SIG-M5 (cell line): ENCODE results near the gene EFR3B.
"Not testable (repeated sequence)": the region's sequence is repeated elsewhere in the genome, so short reads cannot be mapped to it uniquely, and the experiment has no call there.

Experiments
- DNase-seq: peaks from one replicate; lab custom pipeline; 2025; lab: John Stamatoyannopoulos, UW

Gene EFR3B, protein sequence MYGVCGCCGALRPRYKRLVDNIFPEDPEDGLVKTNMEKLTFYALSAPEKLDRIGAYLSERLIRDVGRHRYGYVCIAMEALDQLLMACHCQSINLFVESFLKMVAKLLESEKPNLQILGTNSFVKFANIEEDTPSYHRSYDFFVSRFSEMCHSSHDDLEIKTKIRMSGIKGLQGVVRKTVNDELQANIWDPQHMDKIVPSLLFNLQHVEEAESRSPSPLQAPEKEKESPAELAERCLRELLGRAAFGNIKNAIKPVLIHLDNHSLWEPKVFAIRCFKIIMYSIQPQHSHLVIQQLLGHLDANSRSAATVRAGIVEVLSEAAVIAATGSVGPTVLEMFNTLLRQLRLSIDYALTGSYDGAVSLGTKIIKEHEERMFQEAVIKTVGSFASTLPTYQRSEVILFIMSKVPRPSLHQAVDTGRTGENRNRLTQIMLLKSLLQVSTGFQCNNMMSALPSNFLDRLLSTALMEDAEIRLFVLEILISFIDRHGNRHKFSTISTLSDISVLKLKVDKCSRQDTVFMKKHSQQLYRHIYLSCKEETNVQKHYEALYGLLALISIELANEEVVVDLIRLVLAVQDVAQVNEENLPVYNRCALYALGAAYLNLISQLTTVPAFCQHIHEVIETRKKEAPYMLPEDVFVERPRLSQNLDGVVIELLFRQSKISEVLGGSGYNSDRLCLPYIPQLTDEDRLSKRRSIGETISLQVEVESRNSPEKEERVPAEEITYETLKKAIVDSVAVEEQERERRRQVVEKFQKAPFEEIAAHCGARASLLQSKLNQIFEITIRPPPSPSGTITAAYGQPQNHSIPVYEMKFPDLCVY

DNA sequence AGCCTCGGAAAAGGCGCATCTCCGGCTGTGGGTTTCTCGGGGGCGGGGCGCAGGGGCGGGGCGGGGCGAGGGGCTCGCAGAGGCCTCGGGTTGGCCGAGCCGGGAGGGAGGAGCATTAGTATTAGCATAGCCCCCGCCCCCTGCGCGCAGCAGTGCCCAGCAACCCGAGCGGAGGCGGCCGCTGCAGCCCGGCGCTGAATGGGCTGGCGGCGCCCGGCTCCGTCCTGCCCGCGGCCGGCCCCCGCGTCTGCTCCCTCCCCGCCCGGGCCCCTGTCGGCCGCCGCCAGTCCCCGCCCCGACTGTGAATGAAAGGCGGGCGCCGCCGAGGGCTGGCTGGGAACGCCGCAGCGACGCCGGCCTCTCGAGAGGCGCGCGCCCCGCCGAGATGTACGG is at the start of gene EFR3B:
TSS of gene EFR3B (plus strand) at position 149 of the 393 bp plus-strand sequence. CDS start at position 386, 237 bp downstream.
- DNase-seq: peak; percentile 56

- DNase-seq: no peak
Observed at GRCh38 chr2:24993406-24994145, 48.3 kb upstream of the EFR3B start.

GRCh38 chr2:24994146-24994724 is 47.6 kb upstream of the EFR3B start:
- no peak for DNase-seq

GRCh38 chr2:24999097-24999496 is 42.8 kb upstream of the EFR3B start:
- DNase-seq: not testable (repeated sequence)

GRCh38 chr2:25000036-25000435 is 41.8 kb upstream of the EFR3B start:
- no peak for DNase-seq

DNA sequence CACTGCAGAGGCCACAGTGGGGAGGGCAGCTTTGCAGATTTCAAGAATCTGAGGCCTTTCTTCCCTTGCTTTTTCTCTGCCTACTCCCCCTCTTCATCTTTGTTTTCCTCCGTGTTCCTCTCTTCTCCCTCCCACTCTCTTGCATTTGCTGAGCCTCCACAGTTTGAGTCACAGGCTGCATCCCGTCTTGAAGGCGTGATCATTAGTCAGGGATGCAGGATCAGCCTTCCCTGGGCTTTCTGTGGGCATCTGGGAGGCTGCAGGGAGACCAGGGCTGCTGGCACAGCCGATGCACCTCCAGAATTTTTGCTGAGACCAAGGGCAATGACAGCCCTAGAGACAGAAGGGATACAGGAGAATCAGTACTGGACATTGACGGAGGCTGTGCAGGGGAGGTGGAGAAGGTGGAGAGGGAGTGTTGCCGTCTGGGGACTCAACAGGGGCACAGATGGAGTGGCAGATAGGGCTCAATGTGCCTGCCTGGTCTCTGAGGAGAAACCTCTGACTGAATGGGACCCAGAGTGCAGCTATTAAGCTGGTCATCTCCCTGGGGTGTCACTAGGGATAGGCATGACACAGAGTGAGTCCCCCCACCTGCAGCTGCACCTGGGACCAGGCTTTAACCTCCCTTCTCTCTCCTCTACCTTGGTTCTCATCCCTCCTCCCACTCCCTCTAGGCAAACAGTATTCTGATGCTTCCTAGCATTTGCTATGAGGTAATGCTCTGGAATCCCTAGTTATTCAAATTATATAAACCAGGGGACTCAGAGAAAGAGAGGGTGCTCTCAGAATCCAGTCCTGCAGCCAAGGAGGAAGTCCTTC is 41.2 kb upstream of the EFR3B start:
- DNase-seq: no peak

GRCh38 chr2:25001325-25001637 is 40.6 kb upstream of the EFR3B start:
- no peak for DNase-seq

GRCh38 chr2:25002066-25002465 is 39.8 kb upstream of the EFR3B start:
- DNase-seq: no peak

DNA sequence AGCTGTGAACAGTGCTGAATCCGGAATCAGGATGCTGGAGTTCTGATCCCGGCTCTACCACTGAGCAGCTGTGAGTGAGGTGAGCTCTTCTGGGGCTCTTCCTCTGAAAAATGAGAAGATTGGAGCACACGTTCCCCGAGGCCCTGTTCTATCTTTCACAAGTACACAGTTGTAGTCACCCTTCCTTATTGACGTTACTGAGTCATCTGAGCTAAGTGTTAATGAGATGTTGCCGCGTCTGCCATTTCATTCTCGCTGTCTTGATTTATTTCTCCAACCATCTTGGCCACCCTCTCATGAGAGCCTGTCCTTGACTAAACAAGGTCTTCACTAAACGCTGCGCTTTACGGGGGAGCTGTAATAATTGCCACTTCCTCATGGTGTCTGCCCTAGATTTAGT is 31.9 kb upstream of the EFR3B start:
- DNase-seq: no peak

GRCh38 chr2:25011342-25011741 is 30.5 kb upstream of the EFR3B start:
- DNase-seq: not testable (repeated sequence)

- DNase-seq: no peak
Observed at GRCh38 chr2:25014631-25015030, 27.2 kb upstream of the EFR3B start.

- no peak for DNase-seq
Observed at GRCh38 chr2:25018681-25019080, 23.2 kb upstream of the EFR3B start.

DNA sequence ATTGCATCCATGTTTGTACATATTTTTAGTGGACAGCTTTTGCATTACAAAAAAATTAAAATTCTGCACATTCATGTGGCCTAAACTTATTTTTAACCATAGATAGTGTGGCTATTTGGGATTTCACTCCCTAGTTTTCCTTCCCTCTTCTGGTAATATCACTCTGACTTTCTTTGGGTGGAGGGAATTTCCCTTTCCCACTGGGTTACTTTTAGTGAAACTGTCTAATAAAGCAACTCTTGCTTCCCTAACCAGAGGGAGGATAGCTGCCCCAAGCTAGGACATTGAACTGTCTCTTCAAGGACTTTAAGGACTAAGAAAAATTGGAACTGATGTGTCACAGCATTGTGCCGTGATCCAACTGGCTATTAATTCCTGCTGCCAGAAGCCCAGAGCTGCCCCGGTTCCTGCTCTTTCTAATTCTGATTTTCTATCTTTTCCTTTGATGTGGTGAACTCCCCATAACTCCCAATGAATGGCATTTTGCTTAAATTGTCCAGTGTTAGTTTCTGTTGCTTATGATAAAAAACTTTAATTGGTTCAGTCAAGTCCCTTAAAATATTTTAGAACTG is 20.0 kb upstream of the EFR3B start:
- no peak for DNase-seq

DNA sequence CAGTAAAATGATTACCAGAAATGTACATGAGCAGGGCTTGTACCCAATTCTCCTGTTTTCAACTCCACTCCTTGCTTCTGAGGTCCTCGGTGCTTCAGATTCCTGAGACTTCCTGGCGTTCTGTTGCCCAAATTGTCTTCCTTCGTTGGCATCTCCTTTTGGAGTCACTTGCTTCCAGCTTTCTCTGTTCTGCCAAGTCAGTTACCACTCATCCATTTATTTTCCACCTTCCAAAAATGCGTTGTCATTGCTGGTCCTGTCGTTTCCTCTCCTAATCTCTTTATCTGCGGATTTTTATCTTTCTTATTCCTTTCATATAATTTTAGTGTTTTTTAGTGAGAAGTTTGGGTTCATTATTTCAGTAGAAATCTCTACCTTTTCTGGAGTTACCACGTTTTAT is 18.5 kb upstream of the EFR3B start:
- no peak for DNase-seq

DNA sequence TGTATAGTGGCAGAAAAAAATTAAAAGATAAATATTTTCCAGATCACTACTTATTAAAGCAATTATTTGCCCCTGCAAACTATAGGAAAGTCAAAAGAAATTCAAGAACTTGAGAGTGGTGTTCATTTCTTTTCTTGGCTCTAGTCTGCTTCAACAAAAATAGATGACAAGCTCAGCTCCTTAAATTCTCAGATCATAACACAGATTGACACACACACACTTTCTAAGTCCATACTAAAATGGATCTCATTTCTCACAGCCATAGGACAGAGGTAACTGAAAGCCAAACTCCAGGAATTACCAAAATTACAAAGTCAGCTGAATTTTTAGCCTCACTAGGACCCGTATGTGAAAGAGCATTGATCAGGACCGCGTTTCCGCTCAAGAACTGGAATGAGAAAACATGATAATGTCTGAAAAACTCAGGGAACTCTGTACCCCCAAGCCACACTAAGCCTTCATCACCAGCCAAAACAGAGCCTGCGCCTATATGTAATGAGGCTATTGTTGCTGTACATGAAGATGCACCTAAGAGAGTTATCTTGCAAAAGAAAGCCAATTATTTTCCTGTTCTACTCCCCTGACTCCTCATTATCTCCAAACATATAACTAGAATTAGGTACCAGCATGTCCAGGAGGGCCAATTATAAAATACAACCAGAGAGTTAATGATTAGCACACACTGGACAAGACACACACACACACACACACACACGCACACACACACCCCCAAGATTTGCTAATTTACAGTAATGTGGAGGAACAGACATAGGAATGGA is 16.5 kb upstream of the EFR3B start:
- no peak for DNase-seq

DNA sequence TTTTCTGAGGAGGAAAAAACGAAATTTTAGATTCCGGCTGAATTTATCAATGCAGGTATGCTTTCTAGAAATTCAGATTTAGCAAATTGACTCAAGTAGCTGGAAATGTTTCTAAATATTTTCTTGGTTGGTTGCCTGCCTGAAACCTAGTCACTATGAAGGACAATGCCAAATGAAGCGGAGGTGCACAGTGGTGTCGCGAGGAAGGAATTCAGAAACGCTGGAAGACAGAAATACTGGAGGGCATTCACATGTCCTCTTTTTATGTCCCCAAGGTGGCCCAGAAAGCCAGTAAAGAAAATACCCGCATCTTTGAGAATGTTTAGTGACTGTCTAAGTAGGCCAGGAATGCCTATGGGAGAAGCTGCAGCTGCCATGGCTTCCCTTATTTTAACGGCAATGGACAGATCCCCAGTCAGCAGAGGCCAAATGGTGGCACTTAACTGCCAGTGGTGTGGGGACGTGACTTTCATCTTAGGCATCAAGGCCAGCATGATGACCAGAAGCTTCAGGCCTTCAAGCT is 15.8 kb upstream of the EFR3B start:
- no peak for DNase-seq

GRCh38 chr2:25029183-25029554 is 12.7 kb upstream of the EFR3B start:
- no peak for DNase-seq

DNA sequence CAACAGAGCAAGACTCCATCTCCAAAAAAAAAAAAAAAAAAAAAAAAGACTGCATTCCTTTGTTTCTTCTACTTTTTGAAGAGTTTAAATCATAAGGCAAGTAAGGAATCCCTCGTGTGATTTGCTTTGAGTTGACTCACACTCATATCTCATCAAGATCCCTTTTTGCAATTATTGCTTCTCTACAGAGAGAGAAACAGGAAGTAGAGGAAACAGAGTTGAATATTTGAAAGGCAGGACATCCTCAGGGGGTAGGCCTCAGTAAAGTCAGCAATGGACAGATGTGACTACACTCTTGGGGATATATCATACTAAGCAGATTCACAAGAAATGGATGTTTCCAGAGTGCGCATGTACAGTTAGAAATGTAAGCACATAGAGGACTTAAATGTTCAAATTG is 11.2 kb upstream of the EFR3B start:
- DNase-seq: peak; percentile 39

DNA sequence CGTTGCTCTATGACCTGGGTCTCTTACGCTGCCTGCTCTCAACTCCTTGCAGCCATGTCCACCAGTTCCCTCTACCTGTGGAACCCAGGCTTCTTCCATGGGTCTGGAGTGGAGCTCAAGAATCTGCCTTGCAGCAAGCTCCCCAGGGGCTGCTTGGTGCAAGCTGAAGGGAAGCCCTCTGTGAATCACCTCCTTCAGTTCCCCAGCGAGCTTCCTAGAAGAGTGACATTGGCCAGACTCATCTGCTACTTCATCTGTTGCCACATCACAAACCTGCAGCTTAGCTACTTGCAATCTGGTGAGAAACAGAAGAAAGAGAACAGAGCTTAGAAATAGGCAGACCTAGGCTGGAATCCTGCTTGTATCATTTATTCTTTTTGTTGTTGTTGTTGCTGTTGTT is 9.8 kb upstream of the EFR3B start:
- peak; percentile 13 for DNase-seq

- no peak for DNase-seq
Observed at GRCh38 chr2:25032901-25033300, 9.0 kb upstream of the EFR3B start.
